HepG2 (cell line): ENCODE data around the gene WWC2. TPM values are rescaled to one million over a fixed set of nuclear protein-coding genes. Genes with fewer than 3 reads are reported as not detected.

ENCODE experiments used
- ATAD3A ChIP-seq: sonication (generic); formaldehyde crosslinking; IDR thresholded peaks from 2 replicates; pipeline ENCODE4 v1.4.0; 2020; ENCODE audit warnings: missing genetic modification reagents
- BORCS8-MEF2B ChIP-seq: sonication (generic); formaldehyde crosslinking; IDR thresholded peaks from 2 replicates; pipeline ENCODE4 v1.8.0; 2022; ENCODE audit warnings: mild to moderate bottlenecking, missing genetic modification reagents
- HNRNPL ChIP-seq: fragments of 200-400 bp; formaldehyde crosslinking; IDR thresholded peaks from 2 replicates; pipeline ENCODE4 v1.6.1; 2017; ENCODE audit warnings: mild to moderate bottlenecking, low read depth, low read length
- IKZF5 ChIP-seq: IDR thresholded peaks from 2 replicates; pipeline ENCODE4 v1.6.1; 2018; ENCODE audit warnings: missing genetic modification reagents, mild to moderate bottlenecking, missing compliant biosample characterization
- LCORL ChIP-seq, 2 experiments: fragments of 450-650 bp in 1 of 2; sonication (generic) in 1 of 2; formaldehyde crosslinking in 1 of 2; IDR thresholded peaks; 2 replicates each; pipeline versions ENCODE4 v1.5.0 to v1.6.1; 2017 to 2020; ENCODE audit warnings: antibody characterized with exemption in 1 of 2, missing genetic modification reagents in 1 of 2
- PAWR ChIP-seq: sonication (generic); formaldehyde crosslinking; IDR thresholded peaks from 2 replicates; pipeline ENCODE4 v1.4.0; 2020; ENCODE audit warnings: missing genetic modification reagents, mild to moderate bottlenecking, borderline replicate concordance
- PCBP1 ChIP-seq: fragments of 200-400 bp; formaldehyde crosslinking; IDR thresholded peaks from 2 replicates; pipeline ENCODE4 v1.6.1; 2017; ENCODE audit warnings: mild to moderate bottlenecking, low read depth, low read length, borderline replicate concordance
- REXO4 ChIP-seq: sonication (generic); formaldehyde crosslinking; IDR thresholded peaks from 2 replicates; pipeline ENCODE4 v1.8.0; 2022; ENCODE audit warnings: missing genetic modification reagents, mild to moderate bottlenecking, borderline replicate concordance
- SAFB2 ChIP-seq: sonication (generic); formaldehyde crosslinking; IDR thresholded peaks from 2 replicates; pipeline ENCODE4 v1.5.1; 2020; ENCODE audit warnings: missing genetic modification reagents, low read depth, mild to moderate bottlenecking, borderline replicate concordance
- THAP9 ChIP-seq: sonication (generic); formaldehyde crosslinking; IDR thresholded peaks from 2 replicates; pipeline ENCODE4; 2020; ENCODE audit warnings: missing genetic modification reagents, mild to moderate bottlenecking, borderline replicate concordance
- TOPORS ChIP-seq: sonication (generic); formaldehyde crosslinking; IDR thresholded peaks from 2 replicates; pipeline ENCODE4 v1.8.0; 2023; ENCODE audit warnings: mild to moderate bottlenecking, missing genetic modification reagents
- ZBTB39 ChIP-seq: sonication (generic); formaldehyde crosslinking; IDR thresholded peaks from 2 replicates; pipeline ENCODE4 v1.5.0; 2020; ENCODE audit warnings: missing genetic modification reagents
- ZNF18 ChIP-seq: sonication (generic); formaldehyde crosslinking; IDR thresholded peaks from 2 replicates; pipeline ENCODE4 v1.8.0; 2022; ENCODE audit warnings: mild to moderate bottlenecking, missing genetic modification reagents; ENCODE audit not compliant: insufficient replicate concordance
- ZNF317 ChIP-seq: sonication (generic); formaldehyde crosslinking; IDR thresholded peaks from 2 replicates; pipeline ENCODE4 v1.5.0; 2020; ENCODE audit warnings: mild to moderate bottlenecking, missing genetic modification reagents
- ZNF414 ChIP-seq: sonication (generic); formaldehyde crosslinking; IDR thresholded peaks from 2 replicates; pipeline ENCODE4 v1.5.0; 2020; ENCODE audit warnings: missing genetic modification reagents
- ZNF569 ChIP-seq: sonication (generic); formaldehyde crosslinking; IDR thresholded peaks from 2 replicates; pipeline ENCODE4 v1.5.0; 2020; ENCODE audit warnings: mild to moderate bottlenecking, missing genetic modification reagents, moderate library complexity, borderline replicate concordance
- ZNF644 ChIP-seq: IDR thresholded peaks from 2 replicates; pipeline ENCODE4 v1.6.1; 2016; ENCODE audit warnings: low read depth
- ZNF772 ChIP-seq: sonication (generic); formaldehyde crosslinking; IDR thresholded peaks from 2 replicates; pipeline ENCODE4 v1.5.0; 2020; ENCODE audit warnings: mild to moderate bottlenecking, missing genetic modification reagents
- polyA plus RNA-seq, 8 experiments: library from polyadenylated mRNA; depleted of rRNA in 3 of 8; stranded (reverse) in 7 of 8; unstranded in 1 of 8; fragments of >200 nt; fragmentation: Illumina TruSeq in 4 of 8; extraction: Trizol in 4 of 8; gene quantifications; 2 replicates each; pipeline versions ENCODE4 v1.2.1 to v1.2.3, GENCODE V29; 2011 to 2016; ENCODE audit warnings: low read depth in 4 of 8, missing spikeins in 1 of 8, mixed read lengths in 1 of 8; ENCODE audit not compliant: insufficient read depth in 1 of 8
- total RNA-seq, 5 experiments: library from RNA; depleted of rRNA; stranded (reverse); fragments of >200 nt; fragmentation: Illumina TruSeq; extraction: Trizol; gene quantifications; 2 replicates each; pipeline ENCODE4 v1.2.3, GENCODE V29; 2016; ENCODE audit warnings: low read depth in 1 of 5

WWC2 gene
- total and polyA plus RNA-seq, 2 of the 13 experiments (the other 11 are each of a cell fraction or from before 2014, with no cell fraction given), result 40.0 to 50.1 TPM

- TF ChIP-seq ZNF18 (CRISPR knock-in tag), result peak; percentile 15
- TF ChIP-seq BORCS8-MEF2B (CRISPR knock-in tag), result peak; percentile 14; the same call in 1 of the 2 replicates
- TF ChIP-seq ZNF644 (CRISPR knock-in tag), result no peak
- no peak for TF ChIP-seq LCORL (IDR thresholded peaks at IDR 0.05)
- TF ChIP-seq LCORL (CRISPR knock-in tag; IDR thresholded peaks at IDR 0.05), result 0 out of 2 replicates have a peak, but pooled peaks have one; percentile 16
- peak; percentile 90; the same call in 1 of the 2 replicates for TF ChIP-seq ZNF569 (CRISPR knock-in tag)
- TF ChIP-seq TOPORS (CRISPR knock-in tag), result peak; percentile 63; the same call in 1 of the 2 replicates
- TF ChIP-seq IKZF5, result no peak
- peak; percentile 44; the same call in 1 of the 2 replicates for TF ChIP-seq THAP9 (CRISPR knock-in tag)
- no peak for TF ChIP-seq ATAD3A (CRISPR knock-in tag)
- TF ChIP-seq ZNF414 (CRISPR knock-in tag), result peak; percentile 2; the same call in 1 of the 2 replicates
- TF ChIP-seq HNRNPL, result no peak
- 0 out of 2 replicates have a peak, but pooled peaks have one; percentile 35 for TF ChIP-seq ZNF772 (CRISPR knock-in tag)
- peak; percentile 3; the same call in 1 of the 2 replicates for TF ChIP-seq SAFB2
- 0 out of 2 replicates have a peak, but pooled peaks have one; percentile 19 for TF ChIP-seq ZBTB39
- peak; percentile 68 for TF ChIP-seq ZNF317 (CRISPR knock-in tag)
- 0 out of 2 replicates have a peak, but pooled peaks have one; percentile 13 for TF ChIP-seq PCBP1
- peak; percentile 41; the same call in 1 of the 2 replicates for TF ChIP-seq PAWR
- TF ChIP-seq REXO4 (CRISPR knock-in tag), result 0 out of 2 replicates have a peak, but pooled peaks have one; percentile 56
Observed at GRCh38 chr4:183097231-183098018, 1.6 kb upstream of the WWC2 start (continued).
